GM12891 (cell line): ENCODE results near the gene FUZ.
"Not testable (repeated sequence)": the region's sequence is repeated elsewhere in the genome, so short reads cannot be mapped to it uniquely, and the experiment has no call there.

ENCODE experiments used
- DNase-seq: peaks from one replicate; pipeline ENCODE4 v3.0.0; 2011; ENCODE audit warnings: low spot score; ENCODE audit not compliant: insufficient read length
- FAIRE-seq: peaks from 2 replicates; lab custom pipeline; 2011; peaks lifted over from hg19 to GRCh38; lab: Jason Lieb, UNC
- PAX5 ChIP-seq: IDR thresholded peaks from 2 replicates; pipeline ENCODE4 v1.6.1; 2011; ENCODE audit warnings: low read length, moderate library complexity, mild to moderate bottlenecking; ENCODE audit not compliant: insufficient read depth, severe bottlenecking
- POLR2A ChIP-seq: IDR thresholded peaks from 2 replicates; pipeline ENCODE4 v1.6.1; 2011; ENCODE audit warnings: low read depth, low read length, control low read depth
- POLR2AphosphoS5 ChIP-seq: IDR thresholded peaks from 2 replicates; pipeline ENCODE4 v1.6.1; 2011; ENCODE audit warnings: low read depth, low read length, control low read depth
- POU2F2 ChIP-seq: IDR thresholded peaks from 2 replicates; pipeline ENCODE4 v1.6.1; 2011; ENCODE audit warnings: low read depth, mild to moderate bottlenecking, control low read depth, low read length, moderate library complexity
- SPI1 ChIP-seq: IDR thresholded peaks from 2 replicates; pipeline ENCODE4 v1.6.1; 2011; ENCODE audit warnings: low read depth, low read length, control low read depth
- TAF1 ChIP-seq: IDR thresholded peaks from 2 replicates; pipeline ENCODE4 v1.6.1; 2011; ENCODE audit warnings: low read depth, low read length, control low read depth

The FUZ gene

GRCh38 chr19:49831592-49831991 is 18.5 kb upstream of the FUZ start:
- no peak for DNase-seq
- FAIRE-seq: no peak
- TF ChIP-seq TAF1: no peak
- no peak for TF ChIP-seq PAX5
- no peak for TF ChIP-seq POLR2A
- TF ChIP-seq SPI1: no peak
- no peak for TF ChIP-seq POLR2AphosphoS5
- TF ChIP-seq POU2F2: no peak

- FAIRE-seq: no peak
- TF ChIP-seq TAF1 (no peak), POU2F2 (no peak), PAX5 (no peak), POLR2AphosphoS5 (no peak)
Measured at GRCh38 chr19:49830766-49831165, 17.7 kb upstream of the FUZ start.

GRCh38 chr19:49829721-49830120 is 16.6 kb upstream of the FUZ start:
- TF ChIP-seq SPI1 (no peak), POLR2AphosphoS5 (no peak)
- no peak for FAIRE-seq

More at GRCh38 chr19:49830766-49831165, 17.7 kb upstream of the FUZ start:
- DNase-seq: no peak

GRCh38 chr19:49829200-49829599 is 16.1 kb upstream of the FUZ start:
- no peak for TF ChIP-seq TAF1
- TF ChIP-seq POLR2A: no peak
- no peak for TF ChIP-seq PAX5
- no peak for TF ChIP-seq POU2F2
- no peak for TF ChIP-seq SPI1
- TF ChIP-seq POLR2AphosphoS5: no peak
- DNase-seq (no peak), FAIRE-seq (no peak)

More at GRCh38 chr19:49829721-49830120, 16.6 kb upstream of the FUZ start:
- no peak for DNase-seq

- TF ChIP-seq POLR2A (no peak), POLR2AphosphoS5 (no peak), SPI1 (no peak), TAF1 (no peak)
Measured at GRCh38 chr19:49827034-49827433, 13.9 kb upstream of the FUZ start.

GRCh38 chr19:49824662-49825061 is 11.6 kb upstream of the FUZ start:
- DNase-seq: no peak
- TF ChIP-seq TAF1 (no peak), POLR2AphosphoS5 (no peak), PAX5 (no peak), SPI1 (no peak), POU2F2 (no peak), POLR2A (no peak)
- FAIRE-seq: no peak

More at GRCh38 chr19:49827034-49827433, 13.9 kb upstream of the FUZ start:
- DNase-seq (no peak), FAIRE-seq (no peak)

GRCh38 chr19:49823472-49823871 is 10.4 kb upstream of the FUZ start:
- FAIRE-seq: peak; percentile 71
- DNase-seq: no peak
- TF ChIP-seq SPI1 (no peak), POU2F2 (no peak), TAF1 (no peak), POLR2A (no peak), PAX5 (no peak), POLR2AphosphoS5 (no peak)

GRCh38 chr19:49820125-49820524 is 7.0 kb upstream of the FUZ start:
- no peak for FAIRE-seq
- no peak for DNase-seq
- TF ChIP-seq POLR2AphosphoS5: no peak
- no peak for TF ChIP-seq POU2F2
- no peak for TF ChIP-seq TAF1
- no peak for TF ChIP-seq SPI1
- no peak for TF ChIP-seq POLR2A
- TF ChIP-seq PAX5: no peak

GRCh38 chr19:49819452-49820115 is 6.5 kb upstream of the FUZ start:
- not testable (repeated sequence) for FAIRE-seq, DNase-seq

- no peak for TF ChIP-seq PAX5
- TF ChIP-seq SPI1: no peak
- no peak for DNase-seq
- FAIRE-seq: no peak
Measured at GRCh38 chr19:49818649-49819370, 5.7 kb upstream of the FUZ start.
